Gastroesophageal sphincter (tissue), 4 donors: Measurements from ENCODE around the gene SLCO3A1. TPM values are rescaled to one million over a fixed set of nuclear protein-coding genes. Genes with fewer than 3 reads are reported as not detected.

Source experiments
- ATAC-seq: fragments of 150-250 bp; one replicate; pipeline ENCODE4 v1.9.1; 2016; ENCODE audit warnings: mild to moderate bottlenecking, moderate library complexity
- H3K27ac ChIP-seq, 4 donors: fragments of 200-600 bp; sonication (generic) in 3 of 4; 1 replicate in 3 of 4; 2 replicates in 1 of 4; pipeline ENCODE4 v1.5.1; 2016 to 2019
- H3K27me3 ChIP-seq: fragments of 200-600 bp; sonication (generic); one replicate; pipeline ENCODE4 v1.5.1; 2019
- H3K36me3 ChIP-seq, 2 donors: fragments of 200-600 bp; sonication (generic); one replicate each; pipeline ENCODE4 v1.5.1; 2019; ENCODE audit warnings: control low read depth in 1 of 2
- H3K4me1 ChIP-seq, 3 donors: fragments of 200-600 bp; sonication (generic); 1 replicate in 2 of 3; 2 replicates in 1 of 3; pipeline ENCODE4 v1.5.1; 2016 to 2019; ENCODE audit warnings: control low read depth in 2 of 3
- H3K4me3 ChIP-seq, 2 donors: fragments of 200-600 bp; sonication (generic); one replicate each; pipeline ENCODE4 v1.5.1; 2019; ENCODE audit warnings: mild to moderate bottlenecking in 1 of 2, moderate library complexity in 1 of 2
- H3K9me3 ChIP-seq, 3 donors: fragments of 200-600 bp; sonication (generic); one replicate each; pipeline ENCODE4 v1.5.1; 2017 to 2019; ENCODE audit warnings: control low read depth in 2 of 3
- CTCF ChIP-seq, 4 experiments: fragments of 200-600 bp in 2 of 4; fragments of 450-650 bp in 2 of 4; sonication (generic) in 1 of 4; IDR thresholded peaks; one replicate each; pipeline ENCODE4 v1.5.1; 2017 to 2019; ENCODE audit warnings: antibody characterized with exemption in 4 of 4, mild to moderate bottlenecking in 2 of 4, moderate library complexity in 2 of 4
- EP300 ChIP-seq: sonication (generic); formaldehyde crosslinking; IDR thresholded peaks from one replicate; pipeline ENCODE4 v1.6.1; 2017; ENCODE audit warnings: antibody characterized with exemption, mild to moderate bottlenecking
- POLR2A ChIP-seq, 2 donors: fragments of 450-650 bp; IDR thresholded peaks; one replicate each; pipeline ENCODE4 v1.6.1; 2017; ENCODE audit warnings: antibody characterized with exemption in 2 of 2, mild to moderate bottlenecking in 2 of 2, moderate library complexity in 1 of 2
- POLR2AphosphoS5 ChIP-seq: sonication (generic); formaldehyde crosslinking; IDR thresholded peaks from one replicate; pipeline ENCODE4 v1.6.1; 2017; ENCODE audit warnings: antibody characterized with exemption
- WGBS, 2 donors: methylation state at CpG; one replicate each; pipeline ENCODE4 v1.1.5; 2018; ENCODE audit warnings: low coverage in 1 of 2; 5-methylcytosine and 5-hydroxymethylcytosine counted together
- total RNA-seq, 4 donors: library from RNA; depleted of rRNA; stranded (reverse); fragments of >200 nt; gene quantifications; one replicate each; pipeline ENCODE4 v1.1.0, GENCODE V29; 2016

SLCO3A1 gene
- total RNA-seq, 4 donors from 2014 or later = 10.1 to 14.4 (median 12.1) TPM

GRCh38 chr15:91885054-91885453 is 31.5 kb downstream of the SLCO3A1 start:
- 57 to 88% methylated on average over 1 to 6 of the region's 7 CpGs for WGBS, 2 donors
- no peaks in the 10 kb centered on the region for H3K9me3 ChIP-seq

GRCh38 chr15:91885714-91886270 is 32.3 kb downstream of the SLCO3A1 start:
- no peaks in the 10 kb centered on the region for H3K36me3 ChIP-seq
- H3K27me3 ChIP-seq = no peaks in the 10 kb centered on the region
- no peak for ATAC-seq
- H3K4me1 ChIP-seq = peaks cover 0 to 64% (median 21%) of the 10 kb centered on the region in 3 donors
- WGBS, 2 donors = 72 to 89% methylated on average over 5 to 7 of the region's 7 CpGs
- no peak overlapping the region for H3K4me3 ChIP-seq
- H3K9me3 ChIP-seq = no peaks in the 10 kb centered on the region
- no peak for TF ChIP-seq POLR2A (IDR thresholded peaks at IDR 0.05)
- TF ChIP-seq CTCF (IDR thresholded peaks at IDR 0.05) = peak in 1 of 4 experiments; percentile 27
- H3K27ac ChIP-seq = no peak overlapping the region

More at GRCh38 chr15:91885054-91885453, 31.5 kb downstream of the SLCO3A1 start:
- H3K27me3 ChIP-seq = no peaks in the 10 kb centered on the region
- H3K27ac ChIP-seq = peak overlapping the region in 1 of 4 donors; percentile 12
- no peak overlapping the region for H3K4me3 ChIP-seq
- TF ChIP-seq POLR2A (IDR thresholded peaks at IDR 0.05) (no peak), CTCF (IDR thresholded peaks at IDR 0.05) (no peak), EP300 (no peak), POLR2AphosphoS5 (no peak)
- H3K4me1 ChIP-seq = peaks cover 0 to 64% (median 21%) of the 10 kb centered on the region in 3 donors
- H3K36me3 ChIP-seq = no peaks in the 10 kb centered on the region
- no peak for ATAC-seq

- H3K9me3 ChIP-seq = no peaks in the 10 kb centered on the region
- H3K4me1 ChIP-seq = peaks cover 0 to 64% (median 21%) of the 10 kb centered on the region in 3 donors
- H3K36me3 ChIP-seq = no peaks in the 10 kb centered on the region
- no peak overlapping the region for H3K4me3 ChIP-seq
- 78% methylated on average over 3 of the region's 3 CpGs; no CpG with 5 or more reads in 1 of the 2 donors for WGBS, 2 donors
- H3K27ac ChIP-seq = no peak overlapping the region
- no peak for ATAC-seq
- no peak for TF ChIP-seq POLR2A (IDR thresholded peaks at IDR 0.05)
- no peak for TF ChIP-seq POLR2AphosphoS5
- TF ChIP-seq EP300 = no peak
- TF ChIP-seq CTCF (IDR thresholded peaks at IDR 0.05) = no peak
- no peaks in the 10 kb centered on the region for H3K27me3 ChIP-seq
Observed at GRCh38 chr15:91886878-91887277, 33.4 kb downstream of the SLCO3A1 start.

- peak overlapping the region in 1 of 4 donors; percentile 27 for H3K27ac ChIP-seq
- H3K4me3 ChIP-seq = no peak overlapping the region
- no peaks in the 10 kb centered on the region for H3K27me3 ChIP-seq
- H3K4me1 ChIP-seq = peaks cover 0 to 59% (median 21%) of the 10 kb centered on the region in 3 donors
- ATAC-seq = no peak
- H3K9me3 ChIP-seq = no peaks in the 10 kb centered on the region
- 71 to 83% methylated on average over 1 to 4 of the region's 6 CpGs for WGBS, 2 donors
- no peak for TF ChIP-seq POLR2AphosphoS5
- no peak for TF ChIP-seq EP300
- TF ChIP-seq POLR2A (IDR thresholded peaks at IDR 0.05) = no peak
- TF ChIP-seq CTCF (IDR thresholded peaks at IDR 0.05) = no peak
- H3K36me3 ChIP-seq = no peaks in the 10 kb centered on the region
Observed at GRCh38 chr15:91887321-91887720, 33.8 kb downstream of the SLCO3A1 start.

GRCh38 chr15:91887921-91888373 is 34.4 kb downstream of the SLCO3A1 start:
- Histone ChIP-seq H3K27me3 (no peaks in the 10 kb centered on the region), H3K36me3 (no peaks in the 10 kb centered on the region), H3K27ac (peak overlapping the region in 1 of 4 donors; percentile 27), H3K9me3 (no peaks in the 10 kb centered on the region), H3K4me1 (peaks cover 0 to 53% (median 21%) of the 10 kb centered on the region in 3 donors), H3K4me3 (no peak overlapping the region)
- no peak for TF ChIP-seq POLR2A (IDR thresholded peaks at IDR 0.05)
- no peak for TF ChIP-seq POLR2AphosphoS5
- TF ChIP-seq CTCF (IDR thresholded peaks at IDR 0.05) = no peak
- WGBS, 2 donors = 37 to 40% methylated on average over 5 of the region's 5 CpGs
- ATAC-seq = no peak
